Left ventricle myocardium inferior (tissue), 1 donor: ENCODE data around the gene EVL. TPM values are rescaled to one million over a fixed set of nuclear protein-coding genes. Genes with fewer than 3 reads are reported as not detected.

ENCODE experiments used
- DNase-seq: peaks from one replicate; pipeline ENCODE4 v3.0.0-alpha.2; 2020
- H3K27ac ChIP-seq: fragments of 200-600 bp; replicated peaks from 2 replicates; pipeline ENCODE4 v1.8.0; 2021
- H3K27me3 ChIP-seq: fragments of 200-600 bp; 2 replicates; pipeline ENCODE4 v1.8.0; 2021; ENCODE audit warnings: low read depth
- H3K36me3 ChIP-seq: fragments of 200-600 bp; 2 replicates; pipeline ENCODE4 v1.8.0; 2021
- H3K4me1 ChIP-seq: fragments of 200-600 bp; 2 replicates; pipeline ENCODE4 v1.8.0; 2021
- H3K4me3 ChIP-seq: fragments of 200-600 bp; 2 replicates; pipeline ENCODE4 v1.8.0; 2021; ENCODE audit warnings: mild to moderate bottlenecking, moderate library complexity
- H3K9me3 ChIP-seq: fragments of 200-600 bp; replicated peaks from 2 replicates; pipeline ENCODE4 v1.8.0; 2021
- intact Hi-C: fragments of 100-400 bp; cut with micrococcal nuclease; formaldehyde crosslinking; loops from one replicate; pipeline ENCODE4 v1.11.0; 2022
- total RNA-seq: library from RNA; stranded (reverse); fragmentation: NEBNext Ultra II Directional; extraction: Animal tissue kit (Norgen Biotek cat#: 25700); gene quantifications from one replicate; pipeline ENCODE4 v1.2.1, GENCODE V29; 2021
- TF ChIP-seq, protein P1 (sequence below): fragments of 200-600 bp; IDR thresholded peaks from 2 replicates; pipeline ENCODE4 v1.8.0; 2021; ENCODE audit warnings: antibody characterized with exemption, mild to moderate bottlenecking, borderline replicate concordance
- donor health status: DM: no; HTN: yes; CAD: no; lungs with severe emphysema.

The EVL gene
- total RNA-seq, 1 donor from 2014 or later = 39.7 TPM

DNA sequence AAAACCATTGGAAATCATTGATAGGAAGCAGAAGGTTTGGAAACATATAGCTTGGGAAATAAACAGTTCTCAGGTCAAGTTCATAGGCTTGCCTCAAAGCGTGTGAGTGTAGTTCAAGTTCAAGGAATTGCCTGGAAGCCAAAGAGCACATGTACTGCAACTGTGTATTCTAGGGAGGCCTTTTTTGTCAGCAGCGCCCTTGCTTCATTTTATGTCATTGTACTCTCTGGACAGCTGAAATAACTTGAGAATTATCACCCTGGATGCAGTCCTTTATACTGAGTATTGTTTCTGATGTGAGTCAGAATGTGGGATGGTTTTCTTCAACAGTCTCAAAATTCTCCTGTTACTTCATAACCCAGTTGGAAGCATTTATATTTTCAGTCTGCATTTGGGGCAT lies 16.0 kb upstream of the EVL start:
- peaks cover 11% of the 10 kb centered on the region for H3K4me1 ChIP-seq
- intact Hi-C loops = no loop called here
- H3K27me3 ChIP-seq = no peaks in the 10 kb centered on the region
- H3K9me3 ChIP-seq = no peaks in the 10 kb centered on the region
- DNase-seq = no peak
- no peak overlapping the region for H3K27ac ChIP-seq
- H3K4me3 ChIP-seq = no peak overlapping the region
- TF ChIP-seq, protein P1, sequence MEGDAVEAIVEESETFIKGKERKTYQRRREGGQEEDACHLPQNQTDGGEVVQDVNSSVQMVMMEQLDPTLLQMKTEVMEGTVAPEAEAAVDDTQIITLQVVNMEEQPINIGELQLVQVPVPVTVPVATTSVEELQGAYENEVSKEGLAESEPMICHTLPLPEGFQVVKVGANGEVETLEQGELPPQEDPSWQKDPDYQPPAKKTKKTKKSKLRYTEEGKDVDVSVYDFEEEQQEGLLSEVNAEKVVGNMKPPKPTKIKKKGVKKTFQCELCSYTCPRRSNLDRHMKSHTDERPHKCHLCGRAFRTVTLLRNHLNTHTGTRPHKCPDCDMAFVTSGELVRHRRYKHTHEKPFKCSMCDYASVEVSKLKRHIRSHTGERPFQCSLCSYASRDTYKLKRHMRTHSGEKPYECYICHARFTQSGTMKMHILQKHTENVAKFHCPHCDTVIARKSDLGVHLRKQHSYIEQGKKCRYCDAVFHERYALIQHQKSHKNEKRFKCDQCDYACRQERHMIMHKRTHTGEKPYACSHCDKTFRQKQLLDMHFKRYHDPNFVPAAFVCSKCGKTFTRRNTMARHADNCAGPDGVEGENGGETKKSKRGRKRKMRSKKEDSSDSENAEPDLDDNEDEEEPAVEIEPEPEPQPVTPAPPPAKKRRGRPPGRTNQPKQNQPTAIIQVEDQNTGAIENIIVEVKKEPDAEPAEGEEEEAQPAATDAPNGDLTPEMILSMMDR = no peak
- H3K36me3 ChIP-seq = no peaks in the 10 kb centered on the region

- H3K36me3 ChIP-seq = no peaks in the 10 kb centered on the region
- TF ChIP-seq, protein P1 = no peak
- DNase-seq = no peak
- intact Hi-C loops = no loop called here
- peaks cover 5% of the 10 kb centered on the region for H3K4me1 ChIP-seq
- H3K27ac ChIP-seq = no peak overlapping the region
- no peak overlapping the region for H3K4me3 ChIP-seq
- H3K27me3 ChIP-seq = no peaks in the 10 kb centered on the region
- H3K9me3 ChIP-seq = no peaks in the 10 kb centered on the region
These were observed 14.1 kb upstream of the EVL start for GRCh38 chr14:100051103-100051502.

- no peaks in the 10 kb centered on the region for H3K36me3 ChIP-seq
- no peak overlapping the region for H3K27ac ChIP-seq
- peaks cover 5% of the 10 kb centered on the region for H3K4me1 ChIP-seq
- no peaks in the 10 kb centered on the region for H3K9me3 ChIP-seq
- no peak for DNase-seq
- intact Hi-C loops = no loop called here
- H3K27me3 ChIP-seq = no peaks in the 10 kb centered on the region
- no peak overlapping the region for H3K4me3 ChIP-seq
- TF ChIP-seq, protein P1 = no peak
These were observed 13.7 kb upstream of the EVL start for GRCh38 chr14:100051543-100051942.

DNA sequence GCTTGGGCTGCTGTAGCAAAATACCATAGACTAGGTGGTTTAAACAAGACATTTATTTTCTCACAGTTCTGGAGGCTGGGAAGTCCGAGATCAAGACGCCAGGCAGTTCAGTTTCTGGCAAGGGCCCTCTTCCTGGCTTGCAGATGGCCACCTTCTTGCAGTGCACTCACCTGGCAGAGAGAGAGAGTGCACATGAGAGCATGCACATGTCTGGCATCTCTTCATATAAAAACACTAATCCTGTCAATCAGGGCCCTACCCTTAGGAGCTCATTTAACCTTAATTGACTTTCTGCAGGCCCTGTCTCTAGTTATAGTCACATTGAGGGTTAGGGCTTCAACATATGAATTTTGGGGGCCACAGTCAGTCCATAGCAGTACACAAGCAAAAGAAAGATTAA lies 12.4 kb upstream of the EVL start:
- Histone ChIP-seq H3K4me3 (no peak overlapping the region), H3K4me1 (peaks cover 16% of the 10 kb centered on the region), H3K27ac (no peak overlapping the region), H3K9me3 (no peaks in the 10 kb centered on the region), H3K27me3 (no peaks in the 10 kb centered on the region), H3K36me3 (no peaks in the 10 kb centered on the region)
- TF ChIP-seq, protein P1 = no peak
- DNase-seq = no peak
- intact Hi-C loops = no loop called here

GRCh38 chr14:100054316-100055075 lies 10.7 kb upstream of the EVL start:
- Histone ChIP-seq H3K4me3 (no peak overlapping the region), H3K9me3 (no peaks in the 10 kb centered on the region), H3K27me3 (no peaks in the 10 kb centered on the region), H3K4me1 (peaks cover 26% of the 10 kb centered on the region), H3K36me3 (no peaks in the 10 kb centered on the region), H3K27ac (no peak overlapping the region)
- DNase-seq = no peak
- intact Hi-C loops = no loop called here
- TF ChIP-seq, protein P1 = no peak
